Bone marrow (tissue), 2 donors: ENCODE results near the gene KITLG.
"Not testable (repeated sequence)": the region's sequence is repeated elsewhere in the genome, so short reads cannot be mapped to it uniquely, and the experiment has no call there.

Experiments used
- DNase-seq, 2 donors: peaks; one replicate each; lab custom pipeline; 2025; lab: John Stamatoyannopoulos, UW

Gene KITLG

DNA sequence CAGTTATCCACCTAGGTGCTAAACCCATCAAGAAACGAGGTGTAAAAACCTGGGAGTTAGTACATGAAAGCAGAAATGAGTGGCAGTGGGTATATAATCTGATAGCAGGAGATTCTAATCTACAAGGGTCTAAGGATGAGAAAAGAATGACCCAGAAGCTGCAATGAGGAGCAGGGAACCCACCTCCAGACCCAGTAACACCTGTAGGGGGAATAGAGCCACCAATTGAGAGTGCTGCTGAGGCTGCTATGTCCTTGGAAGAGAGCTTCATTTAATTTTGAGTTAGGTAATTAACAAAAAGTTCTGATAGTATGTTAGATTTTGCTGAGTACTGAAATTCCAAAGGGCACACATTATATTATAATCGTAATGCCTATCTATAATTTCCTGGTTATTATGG lies 89.8 kb downstream of the KITLG start:
- DNase-seq = no peak

DNA sequence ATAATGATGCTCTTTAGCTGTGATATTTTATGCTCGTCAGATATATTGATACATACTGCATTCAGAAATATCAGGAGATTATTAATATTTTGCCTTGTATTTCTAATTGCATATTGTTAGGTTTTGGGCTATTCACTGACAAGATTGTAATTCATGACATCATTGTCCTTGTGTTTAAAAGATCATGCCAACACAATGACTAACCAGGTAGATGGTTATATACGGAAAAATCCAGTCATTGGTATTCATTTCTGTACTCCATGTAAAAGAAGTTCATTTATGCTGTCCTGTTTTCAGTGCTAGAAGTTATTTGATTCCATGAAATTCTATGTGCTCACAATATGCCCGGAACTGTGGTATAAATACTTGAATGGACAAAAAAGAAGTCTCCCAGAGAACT lies 107.5 kb downstream of the KITLG start:
- no peak for DNase-seq

DNA sequence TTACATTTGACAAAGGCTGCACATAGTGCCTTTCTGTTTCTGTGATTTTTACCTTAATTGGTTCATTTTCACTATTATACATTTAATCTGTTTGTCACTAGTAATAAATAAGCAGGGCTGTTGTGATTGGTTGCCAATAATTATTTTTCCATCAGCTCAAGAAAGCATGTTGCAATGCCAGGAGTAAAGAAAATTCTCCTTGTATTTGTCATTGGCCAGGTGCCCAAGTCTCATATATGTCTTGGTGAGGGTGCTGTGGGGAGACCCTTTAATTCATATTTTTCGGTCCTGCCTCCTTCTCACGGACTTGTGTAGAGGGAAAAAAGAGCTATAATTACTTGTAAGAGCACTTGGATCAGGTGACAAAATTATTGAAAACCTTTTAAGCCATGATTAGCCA lies 108.0 kb downstream of the KITLG start:
- no peak for DNase-seq

DNA sequence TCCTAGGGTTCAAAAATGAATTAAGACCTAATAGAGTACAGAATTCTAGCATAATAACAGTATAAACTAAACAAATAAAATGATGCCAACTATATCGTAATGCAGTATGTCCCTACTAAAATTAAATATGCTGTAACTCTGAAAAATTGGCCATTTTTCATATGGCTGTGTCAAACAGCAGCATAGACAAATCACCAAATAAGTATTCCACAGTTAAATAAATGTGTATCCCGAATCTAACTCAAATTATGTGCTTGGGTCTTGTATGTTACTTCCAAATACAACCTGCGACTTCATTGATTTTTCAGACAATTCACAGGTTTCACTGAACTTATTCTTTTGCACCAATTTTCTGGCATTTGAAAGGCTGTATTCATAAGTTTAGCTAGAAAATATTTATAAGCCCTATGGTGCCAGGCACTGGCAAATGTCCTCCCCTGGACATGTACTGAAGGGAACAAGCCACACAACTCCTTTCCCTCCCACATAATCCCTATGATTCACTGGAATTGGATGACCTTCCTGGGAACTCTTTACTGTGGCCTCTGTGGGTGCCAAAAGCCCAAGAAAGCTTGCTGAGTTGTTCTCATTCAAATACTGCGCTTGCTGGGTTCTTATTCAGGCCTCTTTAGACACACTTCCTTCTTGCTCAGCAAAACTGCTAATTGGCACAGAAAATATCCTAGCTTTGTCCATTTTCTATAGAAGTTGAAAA lies 108.8 kb downstream of the KITLG start:
- no peak for DNase-seq

DNA sequence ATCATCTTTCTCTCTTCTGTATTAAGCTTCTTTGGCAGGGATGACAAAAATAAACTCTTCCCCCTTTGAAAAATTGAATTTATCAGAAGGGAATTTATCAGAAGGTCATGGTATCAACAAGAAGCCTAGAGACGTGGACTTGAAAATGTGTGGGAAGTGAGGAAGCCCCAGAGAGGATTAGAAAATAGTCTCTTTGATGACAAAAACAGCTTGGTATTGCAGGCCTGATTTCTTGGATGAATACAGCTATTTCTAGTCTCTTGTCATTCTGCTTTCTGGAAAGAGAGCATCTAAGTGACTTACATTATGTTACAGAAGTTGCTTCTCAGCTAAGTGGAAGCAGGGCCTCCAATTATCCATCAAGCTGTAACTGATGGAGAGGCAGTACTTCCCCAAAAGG lies 111.1 kb downstream of the KITLG start:
- DNase-seq = no peak

DNA sequence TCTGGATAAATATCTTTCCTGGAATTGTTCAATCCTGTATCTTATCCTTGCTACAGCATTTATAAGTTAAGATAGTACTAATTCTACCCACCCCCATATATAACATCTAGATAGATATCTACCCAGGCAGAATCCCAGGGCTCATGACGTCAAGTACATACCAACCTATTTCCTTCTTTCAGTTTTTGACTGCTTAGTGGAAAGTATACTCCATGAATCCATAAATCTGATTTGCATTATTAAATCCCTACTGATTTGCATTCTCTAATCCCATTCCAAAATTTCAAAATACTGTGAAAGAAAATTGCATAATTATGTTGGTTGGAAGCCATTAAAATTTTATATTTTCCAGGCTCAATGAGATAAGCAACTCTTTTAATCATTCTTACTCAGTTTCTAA lies 111.7 kb downstream of the KITLG start:
- no peak for DNase-seq

DNA sequence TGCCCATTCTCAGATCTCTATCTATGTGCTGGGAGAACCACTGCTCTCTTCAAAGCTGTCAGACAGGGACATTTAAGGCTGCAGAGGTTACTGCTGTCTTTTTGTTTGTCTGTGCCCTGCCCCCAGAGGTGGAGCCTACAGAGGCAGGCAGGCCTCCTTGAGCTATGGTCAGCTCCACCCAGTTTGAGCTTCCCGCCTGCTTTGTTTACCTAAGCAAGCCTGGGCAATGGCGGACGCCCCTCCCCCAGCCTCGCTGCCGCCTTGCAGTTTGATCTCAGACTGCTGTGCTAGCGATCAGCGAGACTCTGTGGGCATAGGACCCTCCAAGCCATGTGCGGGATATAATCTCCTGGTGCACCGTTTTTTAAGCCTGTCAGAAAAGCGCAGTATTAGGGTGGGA lies 113.6 kb downstream of the KITLG start:
- not testable (repeated sequence) for DNase-seq

DNA sequence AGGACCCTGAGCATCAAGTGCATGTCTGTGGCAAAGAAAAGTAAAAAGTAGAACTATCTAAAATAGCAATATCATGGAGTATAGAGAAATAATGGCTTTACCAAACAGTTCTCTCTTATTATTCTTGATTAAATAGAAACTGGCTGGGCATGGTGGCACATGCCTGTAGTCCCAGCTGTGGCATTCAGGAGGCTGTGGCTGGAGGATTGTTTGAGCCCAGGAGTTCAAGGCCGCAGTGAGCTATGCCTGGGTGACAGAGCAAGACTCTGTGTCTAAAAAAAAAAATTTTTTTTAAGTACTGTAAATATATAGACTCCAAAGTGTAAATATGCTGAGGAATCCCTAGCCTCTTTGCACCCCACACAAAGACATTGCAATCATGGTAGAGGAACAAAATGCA lies 121.9 kb downstream of the KITLG start:
- no peak for DNase-seq

DNA sequence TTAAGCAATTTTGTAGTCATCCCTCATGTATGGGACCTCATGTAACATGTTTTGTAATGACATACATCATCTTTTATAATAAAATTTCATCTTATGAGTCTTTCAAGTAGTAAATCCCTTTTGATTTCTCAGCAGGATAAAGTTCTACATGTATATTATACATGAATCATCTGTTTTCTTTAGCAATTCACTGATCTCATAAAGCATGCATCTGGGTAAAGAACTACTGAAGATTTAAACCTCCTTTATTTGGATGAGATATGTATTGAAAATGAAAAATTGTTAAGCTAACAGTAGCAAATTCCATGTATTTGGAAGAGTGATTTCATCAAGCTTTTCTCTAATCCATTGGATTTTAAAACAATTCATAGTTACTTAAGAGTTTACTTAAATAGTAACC lies 126.9 kb downstream of the KITLG start:
- no peak for DNase-seq

DNA sequence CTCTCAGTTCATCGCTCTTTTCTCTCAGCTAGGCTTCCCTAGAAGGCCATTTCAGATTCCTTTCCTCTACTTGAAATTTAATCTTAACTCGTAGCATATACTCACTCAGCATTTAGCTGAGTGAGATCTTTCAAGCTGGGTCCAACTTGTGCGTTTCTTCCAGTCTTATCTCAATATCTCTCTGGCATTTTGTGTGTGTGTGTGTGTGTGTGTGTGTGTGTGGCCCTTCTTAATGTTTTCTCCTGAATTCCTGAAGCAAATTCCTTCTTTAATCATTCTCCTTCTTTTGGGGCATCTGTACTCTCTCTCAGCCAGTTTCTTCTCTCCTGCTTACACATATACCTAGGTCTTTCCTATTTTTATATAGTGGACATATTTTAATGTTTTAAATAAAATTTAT lies 129.1 kb downstream of the KITLG start:
- no peak for DNase-seq

DNA sequence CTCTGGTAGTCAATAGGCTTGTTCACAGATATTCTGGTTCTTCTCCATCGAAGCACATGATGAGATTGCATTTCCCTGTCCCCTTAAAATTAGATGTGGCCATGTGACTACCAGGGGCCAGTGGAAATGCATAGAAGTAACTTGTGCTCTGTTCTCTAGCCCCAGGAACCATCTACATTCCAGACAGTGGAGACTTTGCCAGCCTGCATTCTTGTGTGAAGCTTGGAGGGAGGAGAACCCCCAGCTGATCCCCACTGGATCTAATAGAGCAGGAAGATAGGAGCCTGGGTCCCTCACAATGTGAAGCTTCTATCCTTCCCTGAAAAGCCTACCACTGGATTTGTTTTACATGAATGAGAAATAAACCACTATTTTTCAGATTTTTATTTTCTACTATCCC lies 130.1 kb downstream of the KITLG start:
- no peak for DNase-seq

DNA sequence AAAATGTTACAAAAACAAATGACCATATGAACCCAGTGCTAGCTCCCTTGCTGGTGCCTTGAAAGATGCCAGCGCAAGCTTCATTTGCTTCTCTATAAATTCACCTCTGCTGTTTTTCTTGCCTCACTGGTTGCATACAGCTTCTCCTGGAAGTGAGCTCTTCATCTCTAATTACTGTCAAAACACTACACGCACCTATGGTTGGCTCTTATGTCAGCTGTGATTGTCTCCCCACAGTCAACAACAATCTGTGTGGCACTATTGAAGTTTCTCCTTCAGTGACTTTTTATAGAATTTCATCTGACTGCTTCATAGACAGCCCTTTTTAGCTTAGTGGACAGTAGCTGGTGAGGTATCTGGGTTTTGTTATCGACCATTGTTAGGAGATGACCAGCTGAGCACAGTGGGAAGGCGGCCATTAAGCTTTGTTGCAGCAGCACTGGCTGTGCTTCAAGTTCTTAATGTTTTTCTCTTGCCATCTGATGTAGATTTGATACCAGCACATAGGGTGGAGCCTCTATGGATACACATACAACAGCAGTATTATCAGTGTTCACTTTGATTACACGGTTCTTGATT lies 131.8 kb downstream of the KITLG start:
- no peak for DNase-seq

DNA sequence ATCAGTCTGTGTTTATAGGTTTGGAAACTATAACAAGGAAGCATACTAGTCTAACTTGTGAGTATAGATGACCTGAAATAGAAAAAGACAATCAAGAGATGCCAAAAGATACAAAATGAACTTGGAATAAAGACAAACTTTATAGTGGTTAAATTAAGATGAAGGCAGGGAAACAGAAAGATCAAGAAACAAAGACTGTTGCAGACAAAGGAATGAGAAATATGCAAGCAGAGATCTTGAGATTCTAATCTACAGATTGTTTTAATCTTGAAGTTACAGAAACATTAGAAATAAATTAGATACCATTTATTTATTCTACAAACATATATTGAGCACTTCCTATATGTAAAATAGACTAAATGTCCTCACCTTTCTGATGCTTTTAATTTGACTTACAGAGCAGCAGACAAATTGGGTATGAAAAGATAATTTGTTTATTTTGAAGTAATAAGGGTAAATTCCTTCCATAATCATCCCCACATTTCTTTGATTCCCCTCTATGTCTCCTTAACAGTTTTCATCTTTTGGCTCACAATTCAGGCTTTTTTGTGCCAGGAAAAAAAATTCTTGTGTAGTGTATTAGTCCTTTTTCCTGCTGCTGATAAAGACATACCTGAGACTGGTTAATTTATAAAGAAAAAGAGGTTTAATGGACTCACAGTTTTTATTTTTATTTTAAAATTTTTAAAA lies 134.4 kb downstream of the KITLG start:
- DNase-seq = no peak

DNA sequence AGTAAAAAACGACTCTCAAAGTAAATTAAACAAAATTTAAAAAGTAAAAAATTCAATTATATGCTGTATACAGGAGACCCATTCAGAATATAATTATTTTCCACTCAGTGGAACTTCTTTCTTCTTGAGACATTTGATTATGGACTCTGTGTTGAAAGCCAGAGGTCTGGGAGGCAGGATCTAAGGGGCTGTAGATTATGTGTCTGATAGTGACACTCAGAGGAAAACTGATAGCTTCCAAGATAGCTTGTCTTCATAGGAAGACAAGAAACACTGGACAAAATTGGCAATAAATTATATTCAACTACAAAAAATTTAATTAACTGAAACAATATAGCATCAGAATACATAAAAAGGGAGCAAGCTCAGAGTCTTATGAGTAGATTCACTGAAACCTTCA lies 135.8 kb downstream of the KITLG start:
- no peak for DNase-seq
